Frontal cortex (tissue), 4 donors: ENCODE data around the gene CD40LG. TPM values are rescaled to one million over a fixed set of nuclear protein-coding genes. Genes with fewer than 3 reads are reported as not detected.

ENCODE experiments used
- DNase-seq, 2 donors: peaks; one replicate each; pipeline ENCODE4 v3.0.0; 2012; ENCODE audit warnings: low spot score in 2 of 2
- FAIRE-seq: peaks from 2 replicates; lab custom pipeline; 2012; peaks lifted over from hg19 to GRCh38; lab: Jason Lieb, UNC
- total RNA-seq: library from RNA; depleted of rRNA; stranded (reverse); fragments of >200 nt; gene quantifications from one replicate; pipeline ENCODE4 v1.2.3, GENCODE V29; 2014
- donor health status: control.
- donor health status: control.
- donor health status: control.

The CD40LG gene
- total RNA-seq, 1 donor from 2014 or later = not detected

DNA sequence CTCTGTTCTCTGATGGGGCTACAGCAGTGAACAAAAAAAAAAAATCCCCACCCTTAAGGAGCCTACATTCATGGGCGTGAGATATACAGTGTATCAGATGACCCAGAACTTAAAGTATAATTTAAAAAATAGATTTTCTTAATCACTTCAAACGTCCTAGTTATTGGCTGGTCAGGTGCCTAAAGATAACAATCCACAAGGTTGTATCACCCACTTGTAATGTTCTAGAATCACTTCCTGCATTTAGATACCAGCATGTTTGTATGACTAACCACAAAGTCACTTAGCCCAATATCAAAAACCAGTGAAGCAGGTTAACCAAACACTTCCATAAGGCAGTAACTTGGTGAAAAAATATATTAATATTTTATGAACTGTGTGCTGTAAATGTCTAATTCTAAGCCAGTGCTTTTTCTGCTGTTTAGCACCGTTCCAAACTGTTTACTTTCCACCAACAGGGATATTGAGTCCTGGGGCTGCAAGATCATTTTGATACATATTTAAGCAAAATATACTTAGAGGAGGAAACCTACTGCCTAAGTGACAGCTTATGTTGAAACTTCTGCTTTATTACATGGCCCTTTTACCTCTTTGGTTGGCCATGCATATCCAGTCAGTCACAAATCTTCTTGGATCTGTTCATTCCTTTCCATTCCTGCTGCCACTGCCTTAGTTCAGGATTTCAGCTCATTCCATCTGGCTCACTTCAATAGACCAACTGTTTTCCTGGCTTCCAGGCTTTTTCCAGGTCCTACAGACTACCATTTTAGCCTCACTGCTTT lies 43.3 kb downstream of the CD40LG start:
- DNase-seq (no peak), FAIRE-seq (no peak)

DNA sequence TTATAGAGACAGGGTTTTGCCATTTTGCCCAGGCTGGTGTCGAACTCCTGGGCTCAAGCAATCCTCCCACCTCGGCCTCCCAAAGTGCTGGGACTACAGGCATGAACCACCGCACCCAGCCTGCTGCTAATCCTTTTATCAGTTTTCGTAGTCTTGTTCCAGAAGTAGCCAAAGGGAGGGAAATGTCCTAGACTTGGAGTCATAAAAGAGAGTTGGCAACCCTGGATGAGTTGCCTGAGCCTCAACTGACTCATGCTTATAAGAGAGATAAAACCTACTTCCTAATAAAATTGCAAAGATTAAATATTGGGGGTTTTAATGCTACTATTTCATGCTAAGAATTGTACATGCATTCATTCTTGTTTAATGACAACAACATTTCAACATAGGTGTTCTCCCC lies 44.3 kb downstream of the CD40LG start:
- DNase-seq = no peak
- FAIRE-seq = no peak

- FAIRE-seq (no peak), DNase-seq (peak; percentile 8 to 31)
Observed at GRCh38 chrX:136694431-136695087, 46.6 kb downstream of the CD40LG start.

DNA sequence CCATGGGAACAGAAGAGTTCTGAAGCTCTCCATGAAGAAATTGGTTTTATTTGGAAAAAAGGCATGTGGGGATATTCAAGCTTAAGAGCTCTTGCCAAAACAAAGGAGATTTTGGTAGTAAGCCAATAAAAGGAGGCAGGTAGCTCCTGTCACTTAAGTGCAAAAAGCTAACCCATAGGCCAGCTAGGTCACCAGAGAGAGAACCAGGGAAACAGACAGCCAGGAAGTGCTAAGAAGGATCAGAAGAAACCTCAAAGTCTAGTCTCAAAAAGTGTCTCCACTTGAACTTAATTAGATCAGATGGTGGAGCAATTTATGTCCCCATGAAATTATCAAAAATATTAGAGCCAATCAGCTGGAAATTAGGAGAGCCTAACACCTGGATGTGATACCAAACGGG lies 49.2 kb downstream of the CD40LG start:
- DNase-seq = no peak
- FAIRE-seq = no peak

- FAIRE-seq (no peak), DNase-seq (no peak)
Observed at GRCh38 chrX:136708348-136708747, 60.4 kb downstream of the CD40LG start.

Other genes with a start within 250 kb of the CD40LG start
- 1.6 TPM for gene BRS3, start 160.2 kb upstream of the CD40LG start, total RNA-seq
- 68.5 TPM for gene HTATSF1, start 150.6 kb upstream of the CD40LG start, total RNA-seq
- not detected for gene VGLL1, start 115.9 kb upstream of the CD40LG start, total RNA-seq
- 8.6 TPM for gene ARHGEF6, start 132.8 kb downstream of the CD40LG start, total RNA-seq
- gene RBMX, start 232.6 kb downstream of the CD40LG start, total RNA-seq = 323 TPM